HCT116 (cell line): ENCODE measurements around the gene HTR2C. TPM values are rescaled to one million over a fixed set of nuclear protein-coding genes. Genes with fewer than 3 reads are reported as not detected.

Experiments
- ATAC-seq: fragments of 200-7000 bp; cut with Tn5 transposase; 2 replicates; pipeline ENCODE4 v1.9.1; 2020; ENCODE audit warnings: mild to moderate bottlenecking, moderate library complexity
- BruUV-seq: library from RNA; stranded (reverse); fragments of 400-500 nt; replicated peaks from 2 replicates; lab custom pipeline; 2021; lab: Mats Ljungman, UMichigan
- CTCF ChIA-PET: fragments of 300-600 bp; sonication (Branson Sonifier 250); formaldehyde crosslinking; loops from one replicate; lab custom pipeline; 2021; ENCODE audit warnings: antibody characterized with exemption; lab: Charles Lee
- POLR2A ChIA-PET: fragments of 300-600, 350-600 bp; sonication (Branson Sonifier 250); formaldehyde crosslinking; loops from one replicate; lab custom pipeline; 2021; ENCODE audit warnings: antibody characterized with exemption; lab: Charles Lee
- RAD21 ChIA-PET, 2 experiments: fragments of 300-600 bp; sonication (Branson Sonifier 250); formaldehyde crosslinking; loops; one replicate each; lab custom pipeline; 2023; ENCODE audit warnings: low total read pairs in 2 of 2; ENCODE audit not compliant: uncharacterized antibody in 2 of 2, unreplicated experiment in 2 of 2, low non-redundant PET in 1 of 2; lab: Charles Lee
- DNase-seq: peaks from one replicate; pipeline ENCODE4 v3.0.0-alpha.2; 2010; ENCODE audit warnings: low read depth, low spot score
- H2AFZ ChIP-seq: fragments of 200-600 bp; shearing (Covaris generic), sonication (generic); 2 replicates; pipeline ENCODE4 v1.6.1; 2017; ENCODE audit warnings: low read depth, mixed run types, mixed read lengths, antibody characterized with exemption, low read length; ENCODE audit not compliant: poor library complexity, severe bottlenecking
- H3K27ac ChIP-seq: 2 replicates; pipeline ENCODE4 v1.5.1; 2012; ENCODE audit warnings: low read depth, low read length
- H3K27me3 ChIP-seq: fragments of 200-600 bp; sonication (generic); 2 replicates; pipeline ENCODE4 v1.6.1; 2016; ENCODE audit warnings: mixed run types, low read length, mixed read lengths; ENCODE audit not compliant: insufficient read depth
- H3K36me3 ChIP-seq, 2 experiments: fragments of 200-500 bp in 1 of 2; fragments of 200-600 bp in 1 of 2; sonication (Bioruptor generic) in 1 of 2; sonication (generic) in 1 of 2; 2 replicates each; pipeline versions ENCODE4 v1.5.1 to v1.6.1; 2014 to 2016; ENCODE audit warnings: low read length in 2 of 2, inconsistent platforms in 1 of 2, mixed read lengths in 1 of 2, mixed run types in 1 of 2; ENCODE audit not compliant: insufficient read depth in 2 of 2, control insufficient read depth in 1 of 2
- H3K4me1 ChIP-seq, 2 experiments: fragments of 200-600 bp in 1 of 2; sonication (generic) in 1 of 2; 2 replicates each; pipeline versions ENCODE4 v1.5.1 to v1.6.1; 2012 to 2017; ENCODE audit warnings: low read length in 2 of 2, inconsistent platforms in 1 of 2, mild to moderate bottlenecking in 1 of 2, mixed read lengths in 1 of 2, mixed run types in 1 of 2, moderate library complexity in 1 of 2; ENCODE audit not compliant: insufficient read depth in 2 of 2, control insufficient read depth in 1 of 2
- H3K4me2 ChIP-seq: fragments of 200-600 bp; sonication (generic); 2 replicates; pipeline ENCODE4 v1.6.1; 2017; ENCODE audit warnings: mixed run types, low read length, mixed read lengths
- H3K4me3 ChIP-seq, 2 experiments: fragments of 200-600 bp in 1 of 2; sonication (generic) in 1 of 2; replicated peaks in 1 of 2; 2 replicates each; pipeline ENCODE4 v1.5.1; 2011 to 2016; ENCODE audit warnings: low read length in 2 of 2, control low read depth in 1 of 2, low read depth in 1 of 2, mild to moderate bottlenecking in 1 of 2, mixed read lengths in 1 of 2, mixed run types in 1 of 2
- H3K79me2 ChIP-seq: fragments of 200-600 bp; sonication (generic); 2 replicates; pipeline ENCODE4 v1.6.1; 2017; ENCODE audit warnings: mild to moderate bottlenecking, mixed run types, low read length, moderate library complexity, mixed read lengths; ENCODE audit not compliant: insufficient read depth
- H3K9ac ChIP-seq: fragments of 200-600 bp; sonication (generic); 2 replicates; pipeline ENCODE4 v1.6.1; 2016; ENCODE audit warnings: low read length, mixed read lengths
- H3K9me2 ChIP-seq: fragments of 200-600 bp; sonication (generic), shearing (Covaris generic); 2 replicates; pipeline ENCODE4 v1.6.1; 2017; ENCODE audit warnings: mixed run types, mild to moderate bottlenecking, moderate library complexity; ENCODE audit not compliant: insufficient read depth
- H3K9me3 ChIP-seq, 2 experiments: fragments of 200-500 bp in 1 of 2; fragments of 200-600 bp in 1 of 2; sonication (Bioruptor generic) in 1 of 2; sonication (generic) in 1 of 2; 2 replicates each; pipeline ENCODE4 v1.6.1; 2014 to 2017; ENCODE audit warnings: low read length in 2 of 2, mixed read lengths in 2 of 2, inconsistent platforms in 1 of 2, low read depth in 1 of 2, mild to moderate bottlenecking in 1 of 2, mixed run types in 1 of 2, moderate library complexity in 1 of 2; ENCODE audit not compliant: control insufficient read depth in 1 of 2, insufficient read depth in 1 of 2
- H4K20me1 ChIP-seq: fragments of 200-600 bp; sonication (generic), shearing (Covaris generic); 2 replicates; pipeline ENCODE4 v1.6.1; 2017; ENCODE audit warnings: mixed run types, mild to moderate bottlenecking, moderate library complexity; ENCODE audit not compliant: insufficient read depth
- CTCF ChIP-seq, 3 experiments: fragments of 200-600 bp in 1 of 3; sonication (generic) in 1 of 3; IDR thresholded peaks in 2 of 3; conservative IDR thresholded peaks in 1 of 3; 2 replicates each; pipeline ENCODE4 v1.5.1; 2012 to 2017; ENCODE audit warnings: low read depth in 2 of 3, low read length in 2 of 3, antibody characterized with exemption in 1 of 3, borderline replicate concordance in 1 of 3, control low read depth in 1 of 3, mild to moderate bottlenecking in 1 of 3, mixed read lengths in 1 of 3, mixed run types in 1 of 3, moderate library complexity in 1 of 3; ENCODE audit not compliant: insufficient read depth in 1 of 3
- EZH2 ChIP-seq: fragments of 200-600 bp; sonication (generic); IDR thresholded peaks from 2 replicates; pipeline ENCODE4 v1.6.1; 2017; ENCODE audit warnings: antibody characterized with exemption, mixed run types
- EZH2phosphoT487 ChIP-seq: fragments of 200-600 bp; IDR thresholded peaks from 2 replicates; pipeline ENCODE4 v1.6.1; 2018; ENCODE audit warnings: antibody characterized with exemption, borderline replicate concordance
- FOSL1 ChIP-seq: IDR thresholded peaks from 2 replicates; pipeline ENCODE4 v1.6.1; 2012; ENCODE audit warnings: low read depth
- POLR2A ChIP-seq: IDR thresholded peaks from 2 replicates; pipeline ENCODE4 v1.7.0; 2011; ENCODE audit warnings: borderline replicate concordance; ENCODE audit not compliant: insufficient read depth, insufficient read length; ENCODE audit errors: extremely low read depth
- POLR2AphosphoS5 ChIP-seq: IDR thresholded peaks from 2 replicates; pipeline ENCODE4 v1.6.1; 2011; ENCODE audit warnings: mild to moderate bottlenecking, low read depth, low read length, moderate library complexity
- ZFX ChIP-seq: fragments of 450-650 bp; IDR thresholded peaks from 2 replicates; pipeline ENCODE4 v1.6.1; 2017
- intact Hi-C: fragments of 100-400 bp; cut with micrococcal nuclease; formaldehyde crosslinking; loops from 2 replicates; pipeline ENCODE4 v1.10.0; 2022
- total RNA-seq: library from RNA; stranded (reverse); gene quantifications from one replicate; pipeline ENCODE4 v1.2.1, GENCODE V29; 2021; ENCODE audit not compliant: unreplicated experiment

HTR2C gene
- total RNA-seq, 1 experiment from 2014 or later = not detected

GRCh38 chrX:114889481-114889880, 305.6 kb downstream of the HTR2C start (continued):
- no peak for TF ChIP-seq POLR2A
- no peak for TF ChIP-seq CTCF (IDR thresholded peaks at IDR 0.05 in 2 of 3, conservative IDR thresholded peaks at IDR 0.05 in 1 of 3; ENCODE audit: borderline replicate concordance in 1 of 3, insufficient read depth in 1 of 3, low read depth in 2 of 3, low read length in 2 of 3)
- no peak for TF ChIP-seq POLR2AphosphoS5

- TF ChIP-seq POLR2A (no peak), EZH2phosphoT487 (no peak), POLR2AphosphoS5 (no peak), FOSL1 (no peak), EZH2 (no peak)
- H3K27me3 ChIP-seq = no peaks in the 10 kb centered on the region
- no peak for ATAC-seq
- no peaks in the 10 kb centered on the region for H3K4me1 ChIP-seq
- no peaks in the 10 kb centered on the region for H4K20me1 ChIP-seq
- no TSS peak for BruUV-seq
- H3K9me3 ChIP-seq = no peaks in the 10 kb centered on the region
- intact Hi-C loops = no loop called here
- no peak overlapping the region for H3K9ac ChIP-seq
- POLR2A ChIA-PET = no interaction called here
- DNase-seq = no peak
- H3K4me2 ChIP-seq = no peak overlapping the region
- H3K79me2 ChIP-seq = no peaks in the 10 kb centered on the region
- H3K36me3 ChIP-seq = no peaks in the 10 kb centered on the region
- H3K27ac ChIP-seq = no peak overlapping the region
- H3K4me3 ChIP-seq = no peak overlapping the region
- CTCF ChIA-PET = no interaction called here
- RAD21 ChIA-PET = no interaction called here
- H2AFZ ChIP-seq = no peak overlapping the region
- H3K9me2 ChIP-seq = no peaks in the 10 kb centered on the region
Measured at GRCh38 chrX:114903618-114904017, 319.7 kb downstream of the HTR2C start.

GRCh38 chrX:114905251-114905650, 321.4 kb downstream of the HTR2C start:
- H3K4me2 ChIP-seq = no peak overlapping the region
- BruUV-seq = no TSS peak

More at GRCh38 chrX:114905251-114905650, 321.4 kb downstream of the HTR2C start:
- RAD21 ChIA-PET = no interaction called here
- POLR2A ChIA-PET = no interaction called here
- TF ChIP-seq ZFX = no peak
- TF ChIP-seq, all 23 proteins: peak for 0
- CTCF ChIA-PET = no interaction called here
- intact Hi-C loops = no loop called here
- Histone ChIP-seq H3K36me3 (no peaks in the 10 kb centered on the region), H3K9ac (no peak overlapping the region), H3K79me2 (no peaks in the 10 kb centered on the region), H3K27ac (no peak overlapping the region), H4K20me1 (no peaks in the 10 kb centered on the region), H2AFZ (no peak overlapping the region), H3K9me3 (no peaks in the 10 kb centered on the region), H3K27me3 (no peaks in the 10 kb centered on the region), H3K4me3 (no peak overlapping the region), H3K9me2 (no peaks in the 10 kb centered on the region), H3K4me1 (no peaks in the 10 kb centered on the region)
- DNase-seq = no peak
- ATAC-seq = no peak
